Measurements from ENCODE around the gene GRK1. TPM values are rescaled to one million over a fixed set of nuclear protein-coding genes. Genes with fewer than 3 reads are reported as not detected.

The GRK1 gene
- total RNA-seq, 1 experiment from 2014 or later: not detected

- Histone ChIP-seq H3K36me3 (ENCODE audit: low read depth) (no peaks in the 10 kb centered on the region), H3K9me2 (ENCODE audit: insufficient read depth) (no peaks in the 10 kb centered on the region), H3K79me2 (ENCODE audit: low read depth) (no peaks in the 10 kb centered on the region), H4K20me1 (ENCODE audit: insufficient read depth) (no peaks in the 10 kb centered on the region), H3K27ac (no peak overlapping the region), H2AFZ (no peak overlapping the region), H3K4me1 (replicated peaks; ENCODE audit: insufficient read depth) (no peaks in the 10 kb centered on the region), H3K9me3 (ENCODE audit: insufficient read depth, low read depth) (peaks cover 7% of the 10 kb centered on the region; the same call in 1 of the 2 replicates), H3K27me3 (ENCODE audit: insufficient read depth, low read depth) (peaks cover 50% of the 10 kb centered on the region), H3F3A (ENCODE audit: insufficient read depth, low read depth) (no peaks in the 10 kb centered on the region), H3K4me3 (no peak overlapping the region), H3K4me2 (no peak overlapping the region)
- no TSS peak for BruUV-seq (replicated peaks)
- CTCF ChIA-PET: no interaction called here
- DNase-seq: no peak
- TF ChIP-seq EZH2 (IDR thresholded peaks at IDR 0.05; ENCODE audit: low read depth): no peak
- no peak for TF ChIP-seq CTCF (conservative IDR thresholded peaks at IDR 0.05)
- intact Hi-C loops (cut with micrococcal nuclease; ENCODE audit: unreplicated experiment): no loop called here
- POLR2A ChIA-PET (ENCODE audit: unreplicated experiment): no interaction called here
Measured at GRCh38 chr13:113658836-113659235, 8.2 kb upstream of the GRK1 start.

GRCh38 chr13:113659337-113659736, 7.7 kb upstream of the GRK1 start:
- intact Hi-C loops (cut with micrococcal nuclease; ENCODE audit: unreplicated experiment): no loop called here
- Histone ChIP-seq H3K27me3 (ENCODE audit: insufficient read depth, low read depth) (peaks cover 55% of the 10 kb centered on the region), H4K20me1 (ENCODE audit: insufficient read depth) (no peaks in the 10 kb centered on the region), H3K36me3 (ENCODE audit: low read depth) (no peaks in the 10 kb centered on the region), H3K79me2 (ENCODE audit: low read depth) (no peaks in the 10 kb centered on the region), H3K4me2 (no peak overlapping the region), H3K9me3 (ENCODE audit: insufficient read depth, low read depth) (peaks cover 7% of the 10 kb centered on the region; the same call in 1 of the 2 replicates), H3K9me2 (ENCODE audit: insufficient read depth) (no peaks in the 10 kb centered on the region), H3K27ac (no peak overlapping the region), H3K4me3 (no peak overlapping the region), H3F3A (ENCODE audit: insufficient read depth, low read depth) (no peaks in the 10 kb centered on the region), H3K4me1 (replicated peaks; ENCODE audit: insufficient read depth) (no peaks in the 10 kb centered on the region), H2AFZ (no peak overlapping the region)
- no peak for DNase-seq
- ChIA-PET POLR2A (ENCODE audit: unreplicated experiment) (no interaction called here), CTCF (no interaction called here)
- no peak for TF ChIP-seq CTCF (conservative IDR thresholded peaks at IDR 0.05)
- no peak for TF ChIP-seq EZH2 (IDR thresholded peaks at IDR 0.05; ENCODE audit: low read depth)
- BruUV-seq (replicated peaks): no TSS peak

- ChIA-PET POLR2A (ENCODE audit: unreplicated experiment) (no interaction called here), CTCF (no interaction called here)
- H3K9me2 ChIP-seq (ENCODE audit: insufficient read depth): no peaks in the 10 kb centered on the region
- H4K20me1 ChIP-seq (ENCODE audit: insufficient read depth): no peaks in the 10 kb centered on the region
- no peaks in the 10 kb centered on the region for H3K4me1 ChIP-seq (replicated peaks; ENCODE audit: insufficient read depth)
- no peak overlapping the region for H2AFZ ChIP-seq
- no peak overlapping the region for H3K27ac ChIP-seq
- TF ChIP-seq CTCF (conservative IDR thresholded peaks at IDR 0.05): no peak
- H3K36me3 ChIP-seq (ENCODE audit: low read depth): no peaks in the 10 kb centered on the region
- peaks cover 7% of the 10 kb centered on the region; the same call in 1 of the 2 replicates for H3K9me3 ChIP-seq (ENCODE audit: insufficient read depth, low read depth)
- H3F3A ChIP-seq (ENCODE audit: insufficient read depth, low read depth): no peaks in the 10 kb centered on the region
- no peak for DNase-seq
- intact Hi-C loops (cut with micrococcal nuclease; ENCODE audit: unreplicated experiment): no loop called here
- no peak overlapping the region for H3K4me3 ChIP-seq
- BruUV-seq (replicated peaks): no TSS peak
- peaks cover 62% of the 10 kb centered on the region for H3K27me3 ChIP-seq (ENCODE audit: insufficient read depth, low read depth)
- no peaks in the 10 kb centered on the region for H3K79me2 ChIP-seq (ENCODE audit: low read depth)
- no peak overlapping the region for H3K4me2 ChIP-seq
Measured at GRCh38 chr13:113660066-113660465, 7.0 kb upstream of the GRK1 start.
